OCI-M1 (cell line): ENCODE measurements around the gene TMEM185A.
A peak's percentile ranks its signal among the peaks of the same experiment; 100 is the strongest.
"Not testable (repeated sequence)": the region's sequence is repeated elsewhere in the genome, so short reads cannot be mapped to it uniquely, and the experiment has no call there.

Experiments used
- DNase-seq: peaks from one replicate; lab custom pipeline; 2025; lab: John Stamatoyannopoulos, UW

TMEM185A gene

GRCh38 chrX:149626829-149627228, 4.8 kb downstream of the TMEM185A start:
- DNase-seq = not testable (repeated sequence)

- DNase-seq = not testable (repeated sequence)
These were observed 11.9 kb downstream of the TMEM185A start for GRCh38 chrX:149619662-149620061.

- DNase-seq = no peak
These were observed 12.7 kb downstream of the TMEM185A start for GRCh38 chrX:149618871-149619270.

- no peak for DNase-seq
These were observed 19.9 kb downstream of the TMEM185A start for GRCh38 chrX:149611623-149612175.

GRCh38 chrX:149610511-149610910, 21.1 kb downstream of the TMEM185A start:
- DNase-seq = no peak

- no peak for DNase-seq
These were observed 23.9 kb downstream of the TMEM185A start for GRCh38 chrX:149607699-149608098.

GRCh38 chrX:149605248-149605885, 26.2 kb downstream of the TMEM185A start:
- DNase-seq = not testable (repeated sequence)

- not testable (repeated sequence) for DNase-seq
These were observed 33.0 kb downstream of the TMEM185A start for GRCh38 chrX:149598603-149599002.

- not testable (repeated sequence) for DNase-seq
These were observed 35.6 kb downstream of the TMEM185A start for GRCh38 chrX:149595943-149596342.

GRCh38 chrX:149595214-149595613, 36.4 kb downstream of the TMEM185A start, which contains the start of gene HSFX2:
HSFX2 (minus strand) TSS chrX:149595314; CDS start chrX:149594700, 614 bp downstream.
- not testable (repeated sequence) for DNase-seq

GRCh38 chrX:149590993-149591392, 40.6 kb downstream of the TMEM185A start:
- DNase-seq = not testable (repeated sequence)

- DNase-seq = not testable (repeated sequence)
These were observed 44.2 kb downstream of the TMEM185A start, which contains the start of gene MAGEA9B for GRCh38 chrX:149587359-149587758. MAGEA9B (minus strand) TSS chrX:149587459; CDS start chrX:149583179, 4,280 bp downstream.

- DNase-seq = not testable (repeated sequence)
These were observed 46.0 kb downstream of the TMEM185A start for GRCh38 chrX:149585631-149586030.

- not testable (repeated sequence) for DNase-seq
These were observed 58.1 kb downstream of the TMEM185A start for GRCh38 chrX:149573456-149573855.

- peak; percentile 49 for DNase-seq
These were observed 58.8 kb downstream of the TMEM185A start for GRCh38 chrX:149572743-149573142.

GRCh38 chrX:149571770-149572169, 59.8 kb downstream of the TMEM185A start:
- DNase-seq = no peak

GRCh38 chrX:149570668-149571067, 60.9 kb downstream of the TMEM185A start:
- DNase-seq = peak; percentile 2

GRCh38 chrX:149569770-149570169, 61.8 kb downstream of the TMEM185A start:
- DNase-seq = no peak

- DNase-seq = no peak
These were observed 62.8 kb downstream of the TMEM185A start for GRCh38 chrX:149568701-149569296.

GRCh38 chrX:149567621-149568417, 63.8 kb downstream of the TMEM185A start:
- no peak for DNase-seq

GRCh38 chrX:149563359-149563758, 68.2 kb downstream of the TMEM185A start:
- DNase-seq = no peak

GRCh38 chrX:149555251-149555650, 76.3 kb downstream of the TMEM185A start:
- not testable (repeated sequence) for DNase-seq
